GM23338 (cell line): ENCODE data around the gene SPARC.

ENCODE experiments used
- EZH2 ChIP-seq: fragments of 200-600 bp; sonication (generic); IDR thresholded peaks from one replicate; pipeline ENCODE4 v1.8.0; 2017; ENCODE audit warnings: antibody characterized with exemption, mild to moderate bottlenecking, low read depth; ENCODE audit not compliant: unreplicated experiment
- EZH2phosphoT487 ChIP-seq: fragments of 200-600 bp; sonication (generic); IDR thresholded peaks from one replicate; pipeline ENCODE4 v1.8.1; 2018; ENCODE audit warnings: antibody characterized with exemption; ENCODE audit not compliant: unreplicated experiment
- POLR2AphosphoS5 ChIP-seq: IDR thresholded peaks from 2 replicates; pipeline ENCODE4 v1.6.1; 2016; ENCODE audit warnings: antibody characterized with exemption, low read depth
- TF ChIP-seq, protein P1 (sequence below): IDR thresholded peaks from 2 replicates; pipeline ENCODE4 v1.6.1; 2016; ENCODE audit warnings: antibody characterized with exemption
- TF ChIP-seq, protein P2 (sequence below), 2 experiments: fragments of 200-600 bp in 1 of 2; sonication (generic) in 1 of 2; conservative IDR thresholded peaks; 2 replicates each; pipeline versions ENCODE4 v1.5.1 to v1.6.1; 2016 to 2017; ENCODE audit warnings: antibody characterized with exemption in 2 of 2, low read depth in 2 of 2, mild to moderate bottlenecking in 2 of 2, moderate library complexity in 1 of 2
- TF ChIP-seq, protein P3 (sequence below): IDR thresholded peaks from one replicate; pipeline ENCODE4 v1.6.1; 2018; ENCODE audit warnings: antibody characterized with exemption; ENCODE audit not compliant: unreplicated experiment

DNA sequence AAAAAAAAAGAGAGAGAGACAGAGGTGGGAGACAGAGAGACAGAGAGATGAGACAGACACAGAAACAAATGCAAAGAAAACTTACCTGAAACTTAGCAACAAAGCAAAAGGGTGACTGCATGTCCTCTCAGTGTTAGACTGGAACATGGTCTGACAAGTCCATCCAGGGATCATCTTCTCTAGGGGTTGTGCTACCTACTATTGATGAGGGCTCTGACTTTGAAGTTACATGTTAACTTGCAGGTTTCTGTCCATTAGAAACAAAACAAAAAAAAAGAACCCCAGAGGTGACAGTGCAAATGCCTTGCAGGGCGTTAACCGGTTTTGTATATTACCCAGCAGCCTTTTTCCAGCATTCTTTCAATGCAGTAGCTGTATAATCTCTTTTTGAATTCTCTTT is 13.6 kb upstream of the SPARC start:
- TF ChIP-seq, protein P1, sequence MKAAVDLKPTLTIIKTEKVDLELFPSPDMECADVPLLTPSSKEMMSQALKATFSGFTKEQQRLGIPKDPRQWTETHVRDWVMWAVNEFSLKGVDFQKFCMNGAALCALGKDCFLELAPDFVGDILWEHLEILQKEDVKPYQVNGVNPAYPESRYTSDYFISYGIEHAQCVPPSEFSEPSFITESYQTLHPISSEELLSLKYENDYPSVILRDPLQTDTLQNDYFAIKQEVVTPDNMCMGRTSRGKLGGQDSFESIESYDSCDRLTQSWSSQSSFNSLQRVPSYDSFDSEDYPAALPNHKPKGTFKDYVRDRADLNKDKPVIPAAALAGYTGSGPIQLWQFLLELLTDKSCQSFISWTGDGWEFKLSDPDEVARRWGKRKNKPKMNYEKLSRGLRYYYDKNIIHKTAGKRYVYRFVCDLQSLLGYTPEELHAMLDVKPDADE = no peak
- TF ChIP-seq EZH2phosphoT487 = no peak
- TF ChIP-seq, protein P2, sequence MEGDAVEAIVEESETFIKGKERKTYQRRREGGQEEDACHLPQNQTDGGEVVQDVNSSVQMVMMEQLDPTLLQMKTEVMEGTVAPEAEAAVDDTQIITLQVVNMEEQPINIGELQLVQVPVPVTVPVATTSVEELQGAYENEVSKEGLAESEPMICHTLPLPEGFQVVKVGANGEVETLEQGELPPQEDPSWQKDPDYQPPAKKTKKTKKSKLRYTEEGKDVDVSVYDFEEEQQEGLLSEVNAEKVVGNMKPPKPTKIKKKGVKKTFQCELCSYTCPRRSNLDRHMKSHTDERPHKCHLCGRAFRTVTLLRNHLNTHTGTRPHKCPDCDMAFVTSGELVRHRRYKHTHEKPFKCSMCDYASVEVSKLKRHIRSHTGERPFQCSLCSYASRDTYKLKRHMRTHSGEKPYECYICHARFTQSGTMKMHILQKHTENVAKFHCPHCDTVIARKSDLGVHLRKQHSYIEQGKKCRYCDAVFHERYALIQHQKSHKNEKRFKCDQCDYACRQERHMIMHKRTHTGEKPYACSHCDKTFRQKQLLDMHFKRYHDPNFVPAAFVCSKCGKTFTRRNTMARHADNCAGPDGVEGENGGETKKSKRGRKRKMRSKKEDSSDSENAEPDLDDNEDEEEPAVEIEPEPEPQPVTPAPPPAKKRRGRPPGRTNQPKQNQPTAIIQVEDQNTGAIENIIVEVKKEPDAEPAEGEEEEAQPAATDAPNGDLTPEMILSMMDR (conservative IDR thresholded peaks at IDR 0.05; ENCODE audit: low read depth in 2 of 2) = no peak
- TF ChIP-seq, protein P3, sequence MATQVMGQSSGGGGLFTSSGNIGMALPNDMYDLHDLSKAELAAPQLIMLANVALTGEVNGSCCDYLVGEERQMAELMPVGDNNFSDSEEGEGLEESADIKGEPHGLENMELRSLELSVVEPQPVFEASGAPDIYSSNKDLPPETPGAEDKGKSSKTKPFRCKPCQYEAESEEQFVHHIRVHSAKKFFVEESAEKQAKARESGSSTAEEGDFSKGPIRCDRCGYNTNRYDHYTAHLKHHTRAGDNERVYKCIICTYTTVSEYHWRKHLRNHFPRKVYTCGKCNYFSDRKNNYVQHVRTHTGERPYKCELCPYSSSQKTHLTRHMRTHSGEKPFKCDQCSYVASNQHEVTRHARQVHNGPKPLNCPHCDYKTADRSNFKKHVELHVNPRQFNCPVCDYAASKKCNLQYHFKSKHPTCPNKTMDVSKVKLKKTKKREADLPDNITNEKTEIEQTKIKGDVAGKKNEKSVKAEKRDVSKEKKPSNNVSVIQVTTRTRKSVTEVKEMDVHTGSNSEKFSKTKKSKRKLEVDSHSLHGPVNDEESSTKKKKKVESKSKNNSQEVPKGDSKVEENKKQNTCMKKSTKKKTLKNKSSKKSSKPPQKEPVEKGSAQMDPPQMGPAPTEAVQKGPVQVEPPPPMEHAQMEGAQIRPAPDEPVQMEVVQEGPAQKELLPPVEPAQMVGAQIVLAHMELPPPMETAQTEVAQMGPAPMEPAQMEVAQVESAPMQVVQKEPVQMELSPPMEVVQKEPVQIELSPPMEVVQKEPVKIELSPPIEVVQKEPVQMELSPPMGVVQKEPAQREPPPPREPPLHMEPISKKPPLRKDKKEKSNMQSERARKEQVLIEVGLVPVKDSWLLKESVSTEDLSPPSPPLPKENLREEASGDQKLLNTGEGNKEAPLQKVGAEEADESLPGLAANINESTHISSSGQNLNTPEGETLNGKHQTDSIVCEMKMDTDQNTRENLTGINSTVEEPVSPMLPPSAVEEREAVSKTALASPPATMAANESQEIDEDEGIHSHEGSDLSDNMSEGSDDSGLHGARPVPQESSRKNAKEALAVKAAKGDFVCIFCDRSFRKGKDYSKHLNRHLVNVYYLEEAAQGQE = no peak
- TF ChIP-seq POLR2AphosphoS5 = no peak
- no peak for TF ChIP-seq EZH2
